PFSK-1 (cell line): ENCODE data around the gene TNFRSF12A.

ENCODE experiments used
- FOXP2 ChIP-seq: optimal IDR thresholded peaks from 2 replicates; pipeline ENCODE3; 2011; ENCODE audit warnings: borderline replicate concordance, control low read depth, inconsistent platforms; ENCODE audit not compliant: insufficient read depth; ENCODE audit errors: extremely low read length, extremely low read depth
- POLR2AphosphoS5 ChIP-seq: IDR thresholded peaks from 2 replicates; pipeline ENCODE4 v1.6.1; 2012; ENCODE audit warnings: low read depth, mild to moderate bottlenecking, control low read depth, low read length, moderate library complexity
- REST ChIP-seq, 2 experiments: IDR thresholded peaks; 2 replicates each; pipeline versions ENCODE4 v1.6.1 to v1.8.0; 2011 to 2012; ENCODE audit warnings: low read depth in 2 of 2, low read length in 2 of 2, control low read depth in 1 of 2, inconsistent platforms in 1 of 2, mild to moderate bottlenecking in 1 of 2, moderate library complexity in 1 of 2; ENCODE audit not compliant: insufficient read depth in 1 of 2
- SIN3A ChIP-seq: IDR thresholded peaks from 2 replicates; pipeline ENCODE4 v1.6.1; 2012; ENCODE audit warnings: mild to moderate bottlenecking, low read length, moderate library complexity, borderline replicate concordance; ENCODE audit not compliant: insufficient read depth
- TAF1 ChIP-seq: IDR thresholded peaks from 2 replicates; pipeline ENCODE4 v1.6.1; 2012; ENCODE audit warnings: low read length, control low read depth, borderline replicate concordance; ENCODE audit not compliant: insufficient read depth

TNFRSF12A gene

DNA sequence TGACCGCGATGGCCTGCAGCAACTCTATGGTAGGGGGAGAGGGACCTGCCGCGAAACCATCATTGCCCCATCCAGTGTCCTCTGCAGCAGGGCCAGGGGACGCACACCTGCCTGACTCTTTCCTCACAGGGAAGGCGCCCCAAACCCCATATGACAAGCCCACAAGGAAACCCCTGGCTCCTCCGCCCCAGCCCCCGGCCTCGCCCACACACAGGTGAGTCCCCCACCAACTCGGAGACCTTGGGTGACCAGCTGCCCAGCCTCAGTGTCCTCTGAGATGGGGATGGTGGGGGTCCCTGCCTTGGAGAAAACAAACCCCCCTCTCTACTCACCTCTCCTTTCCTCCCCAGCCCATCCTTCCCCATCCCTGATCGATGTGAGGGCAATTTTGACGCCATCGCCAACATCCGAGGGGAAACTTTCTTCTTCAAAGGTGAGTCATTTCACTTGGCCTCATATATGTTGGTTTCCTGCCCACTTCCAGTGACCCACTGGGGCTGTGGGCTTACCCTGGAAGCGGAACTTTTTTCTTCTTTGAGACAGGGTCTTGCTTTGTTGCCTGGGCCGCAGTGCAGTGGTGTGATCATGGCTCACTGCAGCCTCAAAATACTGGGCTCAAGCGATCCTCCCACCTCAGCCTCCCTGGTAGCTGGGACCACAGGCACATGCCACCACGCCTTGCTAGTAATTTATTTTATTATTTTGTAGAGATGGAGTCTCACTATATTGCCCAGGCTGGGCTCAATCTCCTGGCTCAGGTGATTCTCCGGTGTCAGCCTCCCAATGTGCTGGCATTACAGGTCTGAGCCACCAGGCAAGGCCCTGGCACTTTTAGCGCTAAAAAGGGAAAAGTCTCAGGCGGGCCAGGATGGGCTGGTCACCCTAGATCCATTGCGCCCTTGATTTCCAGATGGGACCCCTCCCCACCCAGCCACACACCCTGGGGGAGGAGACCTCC is 37.3 kb downstream of the TNFRSF12A start:
- no peak for TF ChIP-seq REST (IDR thresholded peaks at IDR 0.05; ENCODE audit: insufficient read depth in 1 of 2, low read depth in 2 of 2, low read length in 2 of 2)
- no peak for TF ChIP-seq FOXP2
- no peak for TF ChIP-seq SIN3A
- TF ChIP-seq TAF1 = no peak
- TF ChIP-seq POLR2AphosphoS5 = no peak

DNA sequence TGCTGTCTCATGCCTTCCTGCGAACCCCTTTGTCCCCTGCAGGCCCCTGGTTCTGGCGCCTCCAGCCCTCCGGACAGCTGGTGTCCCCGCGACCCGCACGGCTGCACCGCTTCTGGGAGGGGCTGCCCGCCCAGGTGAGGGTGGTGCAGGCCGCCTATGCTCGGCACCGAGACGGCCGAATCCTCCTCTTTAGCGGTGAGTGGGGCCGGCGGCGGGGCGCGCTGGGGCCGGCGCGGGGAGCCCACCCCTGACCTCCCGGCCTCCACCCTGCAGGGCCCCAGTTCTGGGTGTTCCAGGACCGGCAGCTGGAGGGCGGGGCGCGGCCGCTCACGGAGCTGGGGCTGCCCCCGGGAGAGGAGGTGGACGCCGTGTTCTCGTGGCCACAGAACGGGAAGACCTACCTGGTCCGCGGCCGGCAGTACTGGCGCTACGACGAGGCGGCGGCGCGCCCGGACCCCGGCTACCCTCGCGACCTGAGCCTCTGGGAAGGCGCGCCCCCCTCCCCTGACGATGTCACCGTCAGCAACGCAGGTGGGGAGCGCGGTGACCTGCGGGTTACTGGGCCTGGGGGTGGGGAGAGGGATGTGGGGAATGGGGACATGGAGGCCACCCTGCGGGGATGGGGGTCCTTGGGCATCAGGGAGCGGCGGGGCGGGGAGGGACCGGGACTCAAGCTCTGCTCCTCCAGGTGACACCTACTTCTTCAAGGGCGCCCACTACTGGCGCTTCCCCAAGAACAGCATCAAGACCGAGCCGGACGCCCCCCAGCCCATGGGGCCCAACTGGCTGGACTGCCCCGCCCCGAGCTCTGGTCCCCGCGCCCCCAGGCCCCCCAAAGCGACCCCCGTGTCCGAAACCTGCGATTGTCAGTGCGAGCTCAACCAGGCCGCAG is 38.2 kb downstream of the TNFRSF12A start:
- TF ChIP-seq TAF1 (no peak), POLR2AphosphoS5 (no peak), SIN3A (no peak), FOXP2 (no peak), REST (IDR thresholded peaks at IDR 0.05; ENCODE audit: insufficient read depth in 1 of 2, low read depth in 2 of 2, low read length in 2 of 2) (no peak)

- no peak for TF ChIP-seq SIN3A
- TF ChIP-seq FOXP2 = peak; percentile 50
Measured at GRCh38 chr16:3059041-3059722, 39.0 kb downstream of the TNFRSF12A start.

GRCh38 chr16:3059723-3060242 is 39.6 kb downstream of the TNFRSF12A start:
- TF ChIP-seq FOXP2 (no peak), REST (IDR thresholded peaks at IDR 0.05; ENCODE audit: insufficient read depth in 1 of 2, low read depth in 2 of 2, low read length in 2 of 2) (no peak), TAF1 (no peak), POLR2AphosphoS5 (no peak), SIN3A (no peak)
